ENCODE data around the gene GTPBP4.
"Not testable (repeated sequence)": the region's sequence is repeated elsewhere in the genome, so short reads cannot be mapped to it uniquely, and the experiment has no call there.

GTPBP4 gene

DNA sequence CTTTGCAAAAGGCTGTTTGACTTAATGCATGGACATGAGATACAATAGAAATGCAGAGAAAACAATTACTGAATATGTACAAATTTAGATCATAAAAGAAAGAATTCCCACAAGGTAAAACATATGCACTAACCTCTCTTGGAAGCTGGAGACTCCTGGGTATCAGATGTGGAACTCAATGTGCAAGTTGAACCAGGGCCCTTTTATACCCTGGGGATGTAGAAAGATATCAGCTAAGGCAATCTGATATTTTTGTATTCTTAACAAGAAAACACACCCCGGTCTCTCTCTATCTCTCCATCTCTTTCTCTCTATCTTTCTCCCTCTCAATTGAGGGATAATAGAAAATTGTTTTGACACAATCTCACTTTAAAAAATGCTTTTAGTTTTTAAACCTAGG lies 37.4 kb downstream of the GTPBP4 start, which contains the start of gene IDI2:
IDI2 (minus strand) TSS at position 177 of the 400 bp plus-strand sequence. CDS start 1,136 bp downstream, outside the sequence.
- no peak for DNase-seq (ENCODE audit: low spot score)

DNA sequence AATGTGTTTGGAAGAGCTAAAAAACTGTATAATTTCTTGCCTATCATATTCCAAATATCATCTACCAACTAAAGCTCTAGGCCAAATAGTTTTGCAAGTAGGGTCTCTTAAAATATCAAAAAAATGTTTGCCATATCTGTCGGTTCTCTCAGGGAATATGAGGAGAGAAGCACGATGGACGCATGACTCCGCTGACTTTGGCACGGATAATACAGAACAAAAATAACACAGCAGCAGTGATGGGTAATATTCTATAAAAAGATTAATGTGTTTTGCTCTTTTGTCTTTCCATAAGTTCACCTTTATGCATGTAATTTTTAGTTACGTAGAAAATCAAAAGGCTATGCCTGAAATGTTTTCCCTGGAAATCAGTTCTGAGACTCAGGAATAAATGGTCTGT lies 38.3 kb downstream of the GTPBP4 start:
- no peak for DNase-seq (ENCODE audit: low spot score)

DNA sequence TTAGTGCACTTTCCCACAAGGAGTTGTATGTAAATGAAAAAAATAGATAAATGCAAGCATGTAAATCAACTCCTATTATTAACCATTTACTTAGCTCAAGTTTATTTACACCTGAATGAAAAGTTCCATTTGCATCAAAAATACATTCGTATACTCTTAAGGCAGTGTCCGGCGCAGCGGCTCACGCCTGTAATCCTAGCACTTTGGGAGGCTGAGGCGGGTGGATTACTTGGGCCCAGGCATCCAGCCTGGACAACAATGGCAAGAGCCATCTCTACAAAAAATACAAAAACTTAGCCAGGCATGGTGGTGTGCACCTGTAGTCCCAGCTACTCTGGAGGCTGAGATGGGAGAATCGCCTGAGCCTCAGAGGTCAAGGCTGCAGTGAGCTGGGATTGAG lies 41.6 kb downstream of the GTPBP4 start:
- DNase-seq (ENCODE audit: low spot score) = no peak

- DNase-seq (ENCODE audit: low spot score) = no peak
These were observed 45.4 kb downstream of the GTPBP4 start for GRCh38 chr10:1033601-1034000.

DNA sequence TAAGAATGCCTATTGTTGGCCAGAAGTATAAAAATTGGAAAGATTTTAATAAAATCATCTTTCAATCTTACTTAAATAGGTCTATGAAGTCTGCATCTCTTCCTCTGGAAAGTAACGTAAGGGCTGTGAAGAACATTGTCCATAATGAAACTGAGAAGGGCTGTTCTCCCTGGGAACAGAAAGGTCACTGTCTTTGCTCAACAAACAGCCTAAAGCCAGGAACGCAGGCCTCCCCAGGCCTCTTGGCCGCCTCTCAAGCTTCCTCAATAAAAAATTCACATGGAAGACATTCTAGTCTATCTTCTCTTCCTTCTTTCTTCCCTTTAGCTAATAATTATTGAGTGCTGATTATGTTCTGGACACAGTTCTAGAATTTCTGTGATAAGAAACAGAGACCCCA lies 46.5 kb downstream of the GTPBP4 start:
- DNase-seq (ENCODE audit: low spot score) = no peak

DNA sequence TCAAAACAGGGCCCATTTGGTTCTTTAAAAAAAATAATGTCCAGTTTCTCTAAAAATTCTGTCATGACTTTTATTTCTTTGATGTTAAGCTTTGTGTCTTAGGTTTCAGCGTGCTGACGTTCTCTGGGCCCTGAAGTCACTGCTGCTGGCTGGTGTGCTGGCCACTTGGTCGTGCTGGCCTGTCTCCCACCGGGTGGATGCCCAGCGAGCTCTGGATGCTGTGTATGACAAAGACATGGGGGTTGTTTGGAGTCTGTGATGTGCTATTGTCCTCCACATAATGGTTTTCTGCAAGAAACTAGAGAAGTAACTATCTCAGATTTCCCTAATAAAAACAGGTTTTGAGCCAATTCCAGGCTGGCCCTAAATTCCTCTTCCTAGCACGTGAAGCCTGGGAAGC lies 47.0 kb downstream of the GTPBP4 start:
- no peak for DNase-seq (ENCODE audit: low spot score)

GRCh38 chr10:1036341-1036791 lies 48.1 kb downstream of the GTPBP4 start:
- DNase-seq (ENCODE audit: low spot score) = no peak

DNA sequence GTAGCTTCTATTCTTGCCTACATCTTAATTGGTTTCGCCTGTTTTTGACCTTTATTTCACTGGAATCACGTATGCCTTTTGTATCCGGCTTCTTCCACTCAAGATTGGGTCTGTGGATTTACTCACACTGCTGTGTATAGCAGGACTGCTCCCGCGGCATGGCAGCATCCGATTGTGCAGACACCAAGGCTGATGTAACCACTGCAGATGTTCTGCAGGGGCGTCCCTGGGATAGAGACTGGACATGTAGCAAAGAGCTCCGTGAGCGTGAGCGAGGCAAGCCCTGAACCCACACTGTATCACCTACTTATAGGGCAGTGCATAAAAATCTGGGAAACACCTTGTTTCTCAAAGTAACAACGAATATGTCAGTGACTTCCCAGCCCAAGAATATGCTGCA lies 48.9 kb downstream of the GTPBP4 start:
- no peak for DNase-seq (ENCODE audit: low spot score)

DNA sequence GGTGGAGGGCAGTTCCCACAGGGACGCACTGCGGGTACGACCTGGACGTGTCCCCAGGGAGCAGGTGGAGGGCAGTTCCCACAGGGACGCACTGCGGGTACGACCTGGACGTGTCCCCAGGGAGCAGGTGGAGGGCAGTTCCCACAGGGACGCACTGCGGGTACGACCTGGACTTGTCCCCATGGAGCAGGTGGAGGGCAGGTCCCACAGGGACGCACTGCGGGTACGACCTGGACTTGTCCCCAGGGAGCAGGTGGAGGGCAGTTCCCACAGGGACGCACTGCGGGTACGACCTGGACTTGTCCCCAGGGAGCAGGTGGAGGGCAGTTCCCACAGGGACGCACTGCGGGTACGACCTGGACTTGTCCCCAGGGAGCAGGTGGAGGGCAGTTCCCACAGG lies 50.5 kb downstream of the GTPBP4 start:
- not testable (repeated sequence) for DNase-seq (ENCODE audit: low spot score)

GRCh38 chr10:1040133-1040532 lies 51.9 kb downstream of the GTPBP4 start:
- DNase-seq (ENCODE audit: low spot score) = no peak

- no peak for DNase-seq (ENCODE audit: low spot score)
These were observed 53.3 kb downstream of the GTPBP4 start for GRCh38 chr10:1041514-1041913.

- DNase-seq (ENCODE audit: low spot score) = peak; percentile 58
These were observed 55.3 kb downstream of the GTPBP4 start for GRCh38 chr10:1043532-1043995.

GRCh38 chr10:1044146-1044545 lies 55.9 kb downstream of the GTPBP4 start:
- no peak for DNase-seq (ENCODE audit: low spot score)

DNA sequence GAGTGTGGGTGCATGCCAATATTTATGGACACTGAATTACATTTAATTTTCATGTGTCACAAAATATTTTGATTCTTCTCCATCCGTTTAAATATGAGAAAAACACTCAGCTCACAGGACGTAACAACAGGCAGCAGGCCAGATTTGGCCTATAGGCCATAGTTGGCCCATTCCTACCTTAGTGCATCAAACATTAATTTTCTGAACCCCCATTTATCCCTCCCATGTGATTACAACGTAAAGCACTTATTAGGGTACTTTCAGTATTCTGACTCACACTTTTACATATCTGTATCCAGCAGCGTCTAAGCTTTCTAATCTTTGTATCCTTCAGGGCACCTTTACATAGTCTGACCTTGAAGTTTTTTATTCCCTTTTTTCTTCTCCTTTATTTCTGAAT lies 56.7 kb downstream of the GTPBP4 start:
- no peak for DNase-seq (ENCODE audit: low spot score)

- no peak for DNase-seq (ENCODE audit: low spot score)
These were observed 57.2 kb downstream of the GTPBP4 start for GRCh38 chr10:1045415-1045814.

GRCh38 chr10:1047937-1048336 lies 59.7 kb downstream of the GTPBP4 start:
- no peak for DNase-seq (ENCODE audit: low spot score)

GRCh38 chr10:1048349-1048731 lies 60.1 kb downstream of the GTPBP4 start:
- DNase-seq (ENCODE audit: low spot score) = no peak

DNA sequence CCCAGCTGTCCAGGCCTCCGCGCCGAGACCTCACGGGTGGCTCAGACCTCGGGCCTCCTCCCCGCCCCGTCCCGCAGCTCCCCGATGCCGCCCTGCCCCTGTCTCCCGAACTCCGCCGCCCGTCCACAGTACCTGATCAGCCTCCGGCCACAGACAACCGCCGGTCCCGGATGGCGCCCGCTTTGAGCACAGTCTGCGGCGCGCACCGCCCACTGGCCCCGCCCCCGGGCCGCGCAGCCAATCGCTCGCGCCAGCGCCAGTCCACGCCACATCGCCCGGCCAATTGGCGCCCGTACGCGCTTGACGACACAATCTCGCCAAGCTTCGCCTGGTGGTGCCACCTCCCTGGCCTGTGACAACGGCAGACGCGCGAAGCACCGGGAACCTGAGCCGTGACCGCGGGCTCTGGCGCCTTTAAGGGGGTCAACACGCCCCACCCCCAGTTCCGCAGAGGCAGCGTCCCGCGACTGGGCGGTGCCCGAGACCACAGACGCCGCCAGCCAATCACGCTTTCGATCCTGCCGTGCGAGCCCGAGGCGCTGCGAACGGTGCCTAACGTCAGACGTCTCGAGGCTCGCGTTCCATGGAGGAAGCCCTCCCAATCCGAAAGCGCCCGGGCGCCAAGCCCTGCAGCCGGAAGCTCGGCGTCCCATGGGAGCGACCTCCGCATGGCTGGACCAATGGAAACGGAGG lies 60.6 kb downstream of the GTPBP4 start, which contains the start of gene IDI1:
IDI1 (minus strand) TSS at position 388 of the 693 bp plus-strand sequence; CDS start at position 272, 116 bp downstream.
- DNase-seq (ENCODE audit: low spot score) = peak; percentile 97

GRCh38 chr10:1049425-1049958 lies 61.3 kb downstream of the GTPBP4 start:
- DNase-seq (ENCODE audit: low spot score) = no peak

GRCh38 chr10:1050145-1050544 lies 61.9 kb downstream of the GTPBP4 start:
- no peak for DNase-seq (ENCODE audit: low spot score)

DNA sequence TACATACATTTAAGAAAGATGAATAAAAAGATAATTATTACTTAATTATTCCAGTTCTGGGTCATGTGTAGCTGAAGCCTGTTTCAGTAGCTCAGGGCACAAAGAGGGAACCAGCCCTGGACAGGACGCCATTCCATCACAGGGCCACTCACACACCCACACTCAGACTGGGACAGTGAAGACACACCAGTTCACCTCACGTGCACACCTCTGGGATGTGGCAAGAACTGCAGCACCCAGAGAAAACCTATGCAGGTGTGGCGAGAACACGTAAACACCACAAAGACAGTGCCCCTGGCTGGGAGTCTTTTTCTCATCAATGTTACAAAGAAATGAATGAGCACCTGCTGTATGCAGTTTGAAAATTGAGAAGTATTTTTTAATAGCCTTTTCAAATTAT lies 62.3 kb downstream of the GTPBP4 start:
- DNase-seq (ENCODE audit: low spot score) = peak; percentile 61

- no peak for DNase-seq (ENCODE audit: low spot score)
These were observed 66.5 kb downstream of the GTPBP4 start for GRCh38 chr10:1054684-1055083.

DNA sequence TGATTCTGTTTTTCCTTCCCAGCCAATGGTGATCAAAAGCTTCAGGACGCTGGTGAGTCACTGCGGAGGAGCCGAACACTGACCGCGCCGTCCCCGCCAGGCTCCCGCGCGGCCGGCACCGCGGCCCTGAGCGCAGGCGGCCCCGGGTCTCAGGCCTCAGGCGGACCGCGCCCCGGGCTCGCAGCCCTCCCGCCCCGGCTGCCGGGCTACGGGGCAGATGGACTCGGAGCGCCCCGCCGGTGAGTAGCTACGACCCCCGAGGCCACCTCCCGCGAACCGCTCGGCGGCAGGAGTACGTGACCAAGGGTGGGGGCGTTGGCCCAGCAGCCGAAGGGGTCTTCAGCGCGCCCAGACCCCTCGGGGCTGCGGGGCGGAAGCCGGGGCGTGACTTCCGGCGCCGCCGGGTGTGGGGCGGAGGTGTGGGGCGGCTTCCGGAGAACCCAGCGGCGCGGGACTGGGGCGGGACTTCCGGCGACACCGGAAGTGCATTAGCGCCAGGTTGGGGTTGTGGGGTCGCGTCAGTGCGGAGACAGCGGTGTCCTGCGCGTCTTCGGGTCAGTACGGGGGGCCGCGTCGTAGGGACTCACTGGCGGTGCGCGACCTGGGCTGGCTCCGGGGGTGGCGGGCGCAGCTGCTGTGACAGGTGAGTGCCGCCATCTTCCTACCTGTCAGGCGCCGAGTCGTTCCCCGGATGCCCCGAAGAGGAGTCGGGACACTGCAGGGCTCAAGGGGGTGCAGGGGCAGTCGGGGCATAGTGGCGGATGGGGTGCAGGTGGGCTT lies 68.3 kb downstream of the GTPBP4 start, which contains the start of gene WDR37:
WDR37 (plus strand) TSS at position 60 of the 780 bp plus-strand sequence. CDS start 15,771 bp downstream, outside the sequence.
- DNase-seq (ENCODE audit: low spot score) = peak; percentile 92

Data from germinal center (tissue), 1 donor.